ENCODE measurements around the gene VPS37B.

GRCh38 chr12:122882908-122883558, 12.9 kb downstream of the VPS37B start:
- TF ChIP-seq CTCF (IDR thresholded peaks at IDR 0.05) (no peak), POLR2AphosphoS5 (IDR thresholded peaks at IDR 0.05) (no peak)

All from stomach (tissue), 4 donors.